ENCODE measurements around the gene LRRN3. TPM values are rescaled to one million over a fixed set of nuclear protein-coding genes. Genes with fewer than 3 reads are reported as not detected.

Gene LRRN3
- total and polyA plus RNA-seq, 2 experiments from 2014 or later, result 0.40 TPM; not detected in 1

GRCh38 chr7:111101856-111102646, 11.1 kb downstream of the LRRN3 start (continued):
- TF ChIP-seq, protein P1, sequence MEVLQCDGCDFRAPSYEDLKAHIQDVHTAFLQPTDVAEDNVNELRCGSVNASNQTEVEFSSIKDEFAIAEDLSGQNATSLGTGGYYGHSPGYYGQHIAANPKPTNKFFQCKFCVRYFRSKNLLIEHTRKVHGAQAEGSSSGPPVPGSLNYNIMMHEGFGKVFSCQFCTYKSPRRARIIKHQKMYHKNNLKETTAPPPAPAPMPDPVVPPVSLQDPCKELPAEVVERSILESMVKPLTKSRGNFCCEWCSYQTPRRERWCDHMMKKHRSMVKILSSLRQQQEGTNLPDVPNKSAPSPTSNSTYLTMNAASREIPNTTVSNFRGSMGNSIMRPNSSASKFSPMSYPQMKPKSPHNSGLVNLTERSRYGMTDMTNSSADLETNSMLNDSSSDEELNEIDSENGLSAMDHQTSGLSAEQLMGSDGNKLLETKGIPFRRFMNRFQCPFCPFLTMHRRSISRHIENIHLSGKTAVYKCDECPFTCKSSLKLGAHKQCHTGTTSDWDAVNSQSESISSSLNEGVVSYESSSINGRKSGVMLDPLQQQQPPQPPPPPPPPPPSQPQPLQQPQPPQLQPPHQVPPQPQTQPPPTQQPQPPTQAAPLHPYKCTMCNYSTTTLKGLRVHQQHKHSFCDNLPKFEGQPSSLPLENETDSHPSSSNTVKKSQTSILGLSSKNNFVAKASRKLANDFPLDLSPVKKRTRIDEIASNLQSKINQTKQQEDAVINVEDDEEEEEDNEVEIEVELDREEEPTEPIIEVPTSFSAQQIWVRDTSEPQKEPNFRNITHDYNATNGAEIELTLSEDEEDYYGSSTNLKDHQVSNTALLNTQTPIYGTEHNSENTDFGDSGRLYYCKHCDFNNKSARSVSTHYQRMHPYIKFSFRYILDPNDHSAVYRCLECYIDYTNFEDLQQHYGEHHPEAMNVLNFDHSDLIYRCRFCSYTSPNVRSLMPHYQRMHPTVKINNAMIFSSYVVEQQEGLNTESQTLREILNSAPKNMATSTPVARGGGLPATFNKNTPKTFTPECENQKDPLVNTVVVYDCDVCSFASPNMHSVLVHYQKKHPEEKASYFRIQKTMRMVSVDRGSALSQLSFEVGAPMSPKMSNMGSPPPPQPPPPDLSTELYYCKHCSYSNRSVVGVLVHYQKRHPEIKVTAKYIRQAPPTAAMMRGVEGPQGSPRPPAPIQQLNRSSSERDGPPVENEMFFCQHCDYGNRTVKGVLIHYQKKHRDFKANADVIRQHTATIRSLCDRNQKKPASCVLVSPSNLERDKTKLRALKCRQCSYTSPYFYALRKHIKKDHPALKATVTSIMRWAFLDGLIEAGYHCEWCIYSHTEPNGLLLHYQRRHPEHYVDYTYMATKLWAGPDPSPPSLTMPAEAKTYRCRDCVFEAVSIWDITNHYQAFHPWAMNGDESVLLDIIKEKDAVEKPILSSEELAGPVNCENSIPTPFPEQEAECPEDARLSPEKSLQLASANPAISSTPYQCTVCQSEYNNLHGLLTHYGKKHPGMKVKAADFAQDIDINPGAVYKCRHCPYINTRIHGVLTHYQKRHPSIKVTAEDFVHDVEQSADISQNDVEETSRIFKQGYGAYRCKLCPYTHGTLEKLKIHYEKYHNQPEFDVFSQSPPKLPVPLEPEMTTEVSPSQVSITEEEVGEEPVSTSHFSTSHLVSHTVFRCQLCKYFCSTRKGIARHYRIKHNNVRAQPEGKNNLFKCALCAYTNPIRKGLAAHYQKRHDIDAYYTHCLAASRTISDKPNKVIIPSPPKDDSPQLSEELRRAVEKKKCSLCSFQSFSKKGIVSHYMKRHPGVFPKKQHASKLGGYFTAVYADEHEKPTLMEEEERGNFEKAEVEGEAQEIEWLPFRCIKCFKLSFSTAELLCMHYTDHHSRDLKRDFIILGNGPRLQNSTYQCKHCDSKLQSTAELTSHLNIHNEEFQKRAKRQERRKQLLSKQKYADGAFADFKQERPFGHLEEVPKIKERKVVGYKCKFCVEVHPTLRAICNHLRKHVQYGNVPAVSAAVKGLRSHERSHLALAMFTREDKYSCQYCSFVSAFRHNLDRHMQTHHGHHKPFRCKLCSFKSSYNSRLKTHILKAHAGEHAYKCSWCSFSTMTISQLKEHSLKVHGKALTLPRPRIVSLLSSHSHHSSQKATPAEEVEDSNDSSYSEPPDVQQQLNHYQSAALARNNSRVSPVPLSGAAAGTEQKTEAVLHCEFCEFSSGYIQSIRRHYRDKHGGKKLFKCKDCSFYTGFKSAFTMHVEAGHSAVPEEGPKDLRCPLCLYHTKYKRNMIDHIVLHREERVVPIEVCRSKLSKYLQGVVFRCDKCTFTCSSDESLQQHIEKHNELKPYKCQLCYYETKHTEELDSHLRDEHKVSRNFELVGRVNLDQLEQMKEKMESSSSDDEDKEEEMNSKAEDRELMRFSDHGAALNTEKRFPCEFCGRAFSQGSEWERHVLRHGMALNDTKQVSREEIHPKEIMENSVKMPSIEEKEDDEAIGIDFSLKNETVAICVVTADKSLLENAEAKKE (CRISPR knock-in tag; IDR thresholded peaks at IDR 0.05), result no peak
- TF ChIP-seq CREB1 (CRISPR knock-in tag; IDR thresholded peaks at IDR 0.05; ENCODE audit: low read depth) (no peak), JUNB (IDR thresholded peaks at IDR 0.05; ENCODE audit: unreplicated experiment) (no peak), POLR2AphosphoS5 (IDR thresholded peaks at IDR 0.05; ENCODE audit: low read depth) (no peak), NANOG (IDR thresholded peaks at IDR 0.05; ENCODE audit: borderline replicate concordance) (no peak), STAT1 (IDR thresholded peaks at IDR 0.05; ENCODE audit: unreplicated experiment) (no peak)
- TF ChIP-seq, protein P2, sequence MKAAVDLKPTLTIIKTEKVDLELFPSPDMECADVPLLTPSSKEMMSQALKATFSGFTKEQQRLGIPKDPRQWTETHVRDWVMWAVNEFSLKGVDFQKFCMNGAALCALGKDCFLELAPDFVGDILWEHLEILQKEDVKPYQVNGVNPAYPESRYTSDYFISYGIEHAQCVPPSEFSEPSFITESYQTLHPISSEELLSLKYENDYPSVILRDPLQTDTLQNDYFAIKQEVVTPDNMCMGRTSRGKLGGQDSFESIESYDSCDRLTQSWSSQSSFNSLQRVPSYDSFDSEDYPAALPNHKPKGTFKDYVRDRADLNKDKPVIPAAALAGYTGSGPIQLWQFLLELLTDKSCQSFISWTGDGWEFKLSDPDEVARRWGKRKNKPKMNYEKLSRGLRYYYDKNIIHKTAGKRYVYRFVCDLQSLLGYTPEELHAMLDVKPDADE (IDR thresholded peaks at IDR 0.05), result no peak
- TF ChIP-seq, protein P3, sequence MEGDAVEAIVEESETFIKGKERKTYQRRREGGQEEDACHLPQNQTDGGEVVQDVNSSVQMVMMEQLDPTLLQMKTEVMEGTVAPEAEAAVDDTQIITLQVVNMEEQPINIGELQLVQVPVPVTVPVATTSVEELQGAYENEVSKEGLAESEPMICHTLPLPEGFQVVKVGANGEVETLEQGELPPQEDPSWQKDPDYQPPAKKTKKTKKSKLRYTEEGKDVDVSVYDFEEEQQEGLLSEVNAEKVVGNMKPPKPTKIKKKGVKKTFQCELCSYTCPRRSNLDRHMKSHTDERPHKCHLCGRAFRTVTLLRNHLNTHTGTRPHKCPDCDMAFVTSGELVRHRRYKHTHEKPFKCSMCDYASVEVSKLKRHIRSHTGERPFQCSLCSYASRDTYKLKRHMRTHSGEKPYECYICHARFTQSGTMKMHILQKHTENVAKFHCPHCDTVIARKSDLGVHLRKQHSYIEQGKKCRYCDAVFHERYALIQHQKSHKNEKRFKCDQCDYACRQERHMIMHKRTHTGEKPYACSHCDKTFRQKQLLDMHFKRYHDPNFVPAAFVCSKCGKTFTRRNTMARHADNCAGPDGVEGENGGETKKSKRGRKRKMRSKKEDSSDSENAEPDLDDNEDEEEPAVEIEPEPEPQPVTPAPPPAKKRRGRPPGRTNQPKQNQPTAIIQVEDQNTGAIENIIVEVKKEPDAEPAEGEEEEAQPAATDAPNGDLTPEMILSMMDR (conservative IDR thresholded peaks at IDR 0.05; ENCODE audit: low read depth in 2 of 2), result no peak

All from GM23338 (cell line).